Measurements from ENCODE around the gene NBPF19. TPM values are rescaled to one million over a fixed set of nuclear protein-coding genes. Genes with fewer than 3 reads are reported as not detected.
"Not testable (repeated sequence)": the region's sequence is repeated elsewhere in the genome, so short reads cannot be mapped to it uniquely, and the experiment has no call there.

Gene NBPF19
- 10 to 100 TPM; 12.3 to 76.4 (median 31.9) TPM for total RNA-seq

- H3K4me1 ChIP-seq; H3K27ac ChIP-seq; DNase-seq (ENCODE audit: low spot score in 2 of 2); H3K4me3 ChIP-seq; H3K36me3 ChIP-seq; H3K27me3 ChIP-seq; H3K9me3 ChIP-seq: not testable (repeated sequence)
- WGBS, result 92% methylated on average over 1 of the region's 2 CpGs
Measured at GRCh38 chr1:149474745-149475144, at the start of gene NBPF19. TSS of gene NBPF19 (plus strand) at chr1:149475045. CDS start at chr1:149475933, 888 bp downstream.

DNA sequence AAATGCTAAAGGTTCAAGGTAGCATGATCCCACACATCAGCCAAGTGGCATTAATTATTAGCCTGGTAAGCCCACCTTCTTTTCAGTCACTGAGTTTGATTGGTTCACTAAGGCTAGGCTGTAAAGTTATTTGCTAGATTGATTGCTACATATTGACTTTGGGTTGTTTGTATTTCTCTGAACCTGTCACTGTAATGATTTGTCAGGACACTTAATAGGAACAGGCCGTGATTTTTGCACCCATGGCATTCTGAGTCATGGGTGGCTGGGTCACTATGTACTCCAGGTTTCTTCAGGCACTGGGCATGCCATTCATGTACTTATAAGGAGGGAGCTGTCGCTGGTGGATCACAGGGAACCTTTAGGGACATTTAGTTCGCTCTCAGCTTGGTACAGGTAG, 46.5 kb upstream of the NBPF19 start:
- H3K9me3 ChIP-seq; H3K27ac ChIP-seq; H3K36me3 ChIP-seq; H3K4me3 ChIP-seq; H3K4me1 ChIP-seq; H3K27me3 ChIP-seq; DNase-seq (ENCODE audit: low spot score in 2 of 2): not testable (repeated sequence)
- WGBS, result no CpG with 5 or more reads among the region's 3 CpGs

GRCh38 chr1:149445451-149445850, 29.4 kb upstream of the NBPF19 start:
- H3K4me1 ChIP-seq, H3K27ac ChIP-seq, H3K27me3 ChIP-seq, H3K36me3 ChIP-seq, H3K4me3 ChIP-seq, H3K9me3 ChIP-seq: not testable (repeated sequence)
- 8% methylated on average over 5 of the region's 6 CpGs for WGBS
- DNase-seq (ENCODE audit: low spot score in 2 of 2), result peak; percentile 59 to 70

DNA sequence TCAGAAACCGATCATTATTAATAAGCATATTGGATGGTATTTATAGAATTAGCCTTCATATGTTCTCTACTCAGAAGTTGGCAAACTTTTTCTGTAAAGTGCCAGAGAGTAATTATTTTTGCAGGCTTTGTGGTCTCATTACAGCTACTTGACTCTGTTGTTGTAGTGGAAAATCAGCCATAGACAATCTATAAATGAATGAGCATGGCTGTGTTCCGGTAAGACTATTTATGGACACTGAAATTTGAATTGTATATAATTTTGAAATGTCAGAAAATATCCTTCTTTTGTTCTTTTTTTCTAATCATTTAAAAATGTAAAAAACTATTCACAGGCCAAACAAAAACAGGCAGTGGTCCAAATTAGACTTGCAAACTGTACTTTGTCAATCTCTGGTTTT, 22.6 kb upstream of the NBPF19 start:
- not testable (repeated sequence) for H3K4me1 ChIP-seq; H3K27ac ChIP-seq; H3K4me3 ChIP-seq; DNase-seq (ENCODE audit: low spot score in 2 of 2); H3K9me3 ChIP-seq; H3K36me3 ChIP-seq; H3K27me3 ChIP-seq
- 100% methylated on average over 1 of the region's 2 CpGs for WGBS

DNA sequence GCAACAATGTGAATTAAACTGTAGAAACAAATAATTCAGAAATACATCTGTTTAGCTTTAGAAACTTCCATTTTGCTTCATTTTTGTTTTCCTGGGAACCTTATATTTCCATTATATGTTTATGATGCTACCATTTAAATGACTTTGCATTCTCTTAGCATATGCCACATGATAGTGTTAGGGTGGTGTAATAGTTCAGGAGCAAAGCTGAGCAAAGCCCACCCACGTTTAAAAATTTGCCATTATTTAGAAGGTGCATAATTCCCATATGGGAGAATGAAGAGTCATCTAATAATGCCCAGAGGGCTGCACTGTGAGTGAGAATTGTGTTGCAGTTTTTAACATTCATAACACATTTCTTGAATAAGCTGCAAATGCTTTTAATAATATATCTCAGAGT, 22.2 kb upstream of the NBPF19 start:
- no CpG with 5 or more reads among the region's 1 CpG for WGBS

DNA sequence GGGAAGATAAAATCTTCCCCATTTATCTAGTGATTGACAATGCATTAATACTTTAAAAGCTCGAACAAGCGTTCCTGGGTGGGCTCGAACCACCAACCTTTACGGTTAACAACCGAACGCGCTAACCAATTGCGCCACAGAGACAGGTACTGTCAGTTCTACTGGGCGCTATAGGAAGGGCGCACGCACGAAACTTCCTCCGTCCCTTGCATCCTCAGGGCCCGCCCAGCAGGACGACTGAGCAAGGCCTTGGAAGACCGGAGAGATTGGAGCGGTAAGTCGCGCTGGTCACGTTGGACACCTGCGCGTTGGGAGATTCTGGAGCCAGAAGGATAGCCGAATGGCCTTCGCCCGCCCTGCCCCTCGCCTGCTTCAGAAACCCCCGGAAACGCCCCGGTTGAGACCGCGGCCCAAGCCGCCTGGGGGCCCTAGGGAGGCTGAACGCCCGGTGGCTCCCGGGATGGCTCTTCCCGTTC, 83.5 kb downstream of the NBPF19 start:
- H3K9me3 ChIP-seq; H3K27ac ChIP-seq; H3K36me3 ChIP-seq; H3K4me1 ChIP-seq; DNase-seq (ENCODE audit: low spot score in 2 of 2); H3K27me3 ChIP-seq: not testable (repeated sequence)
- 0% methylated on average over 4 of the region's 36 CpGs for WGBS
- H3K4me3 ChIP-seq, result peak overlapping the region; percentile 40

More for the DNA sequence above, 22.2 kb upstream of the NBPF19 start:
- DNase-seq (ENCODE audit: low spot score in 2 of 2); H3K36me3 ChIP-seq; H3K9me3 ChIP-seq; H3K4me1 ChIP-seq; H3K4me3 ChIP-seq; H3K27ac ChIP-seq; H3K27me3 ChIP-seq: not testable (repeated sequence)

- not testable (repeated sequence) for H3K9me3 ChIP-seq, H3K4me1 ChIP-seq, H3K4me3 ChIP-seq, H3K27me3 ChIP-seq, H3K27ac ChIP-seq, H3K36me3 ChIP-seq
- 90% methylated on average over 2 of the region's 23 CpGs for WGBS
- peak in 1 of 2 donors; percentile 30 for DNase-seq (ENCODE audit: low spot score in 2 of 2)
Measured at GRCh38 chr1:149561806-149562205, 87.0 kb downstream of the NBPF19 start.

GRCh38 chr1:149565485-149565884, 90.6 kb downstream of the NBPF19 start:
- 100% methylated on average over 1 of the region's 4 CpGs for WGBS
- not testable (repeated sequence) for H3K9me3 ChIP-seq; H3K36me3 ChIP-seq; DNase-seq (ENCODE audit: low spot score in 2 of 2); H3K4me3 ChIP-seq; H3K27ac ChIP-seq; H3K4me1 ChIP-seq; H3K27me3 ChIP-seq

DNA sequence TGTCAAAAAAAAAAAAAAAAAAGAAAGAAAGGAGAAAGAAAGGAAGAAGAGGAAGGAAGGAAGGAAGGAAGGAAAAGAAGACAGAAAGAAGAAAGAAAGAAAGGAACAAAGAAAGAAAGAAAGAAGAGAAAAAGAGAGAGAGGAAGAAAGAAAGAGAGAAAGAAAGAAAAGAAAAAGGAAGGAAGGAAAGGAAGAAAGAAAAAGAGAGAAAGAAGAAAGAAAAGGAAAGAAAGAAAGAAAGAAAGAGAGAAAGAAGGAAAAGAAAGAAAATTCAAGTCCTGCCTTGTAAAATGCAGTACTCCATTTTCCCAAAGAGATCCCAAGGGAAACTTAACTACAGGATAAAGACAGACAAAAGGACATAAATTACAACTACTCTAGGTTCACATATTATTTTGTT, 97.9 kb downstream of the NBPF19 start:
- H3K9me3 ChIP-seq; H3K27me3 ChIP-seq; H3K36me3 ChIP-seq; H3K4me1 ChIP-seq; H3K27ac ChIP-seq; H3K4me3 ChIP-seq; DNase-seq (ENCODE audit: low spot score in 2 of 2): not testable (repeated sequence)

- not testable (repeated sequence) for H3K27me3 ChIP-seq; H3K9me3 ChIP-seq; H3K4me3 ChIP-seq; H3K36me3 ChIP-seq; H3K4me1 ChIP-seq; H3K27ac ChIP-seq; DNase-seq (ENCODE audit: low spot score in 2 of 2)
- WGBS, result no CpG with 5 or more reads among the region's 2 CpGs
Measured at GRCh38 chr1:149585592-149585991, 110.7 kb downstream of the NBPF19 start.

Other genes with a start within 250 kb of the NBPF19 start
- not detected for gene PPIAL4C, start 108.8 kb downstream of the NBPF19 start, total RNA-seq